Neuronal stem cell (in vitro differentiated cells): ENCODE results near the gene TTF2.
A peak's percentile ranks its signal among the peaks of the same experiment; 100 is the strongest.

ENCODE experiments used
- DNase-seq: peaks from one replicate; pipeline ENCODE4 v3.0.0-alpha.2; 2013; ENCODE audit warnings: low spot score
- H2AFZ ChIP-seq: one replicate; pipeline ENCODE4 v1.6.1; 2013; ENCODE audit warnings: mild to moderate bottlenecking, low read length, inconsistent platforms
- H2AK5ac ChIP-seq: 2 replicates; pipeline ENCODE4 v1.6.1; 2013; ENCODE audit warnings: low read depth, mild to moderate bottlenecking, inconsistent platforms, low read length, moderate library complexity, mixed read lengths
- H2BK120ac ChIP-seq: 2 replicates; pipeline ENCODE4 v1.6.1; 2013; ENCODE audit warnings: low read depth, mild to moderate bottlenecking, inconsistent platforms, low read length, moderate library complexity, mixed read lengths
- H2BK12ac ChIP-seq: one replicate; pipeline ENCODE4 v1.6.1; 2013; ENCODE audit warnings: low read length, inconsistent platforms
- H2BK15ac ChIP-seq: 2 replicates; pipeline ENCODE4 v1.6.1; 2013; ENCODE audit warnings: mild to moderate bottlenecking, low read length, inconsistent platforms, mixed read lengths
- H2BK5ac ChIP-seq: one replicate; pipeline ENCODE4 v1.6.1; 2013; ENCODE audit warnings: inconsistent platforms, mild to moderate bottlenecking, low read length, moderate library complexity
- H3K14ac ChIP-seq: one replicate; pipeline ENCODE4 v1.6.1; 2013; ENCODE audit warnings: low read length, inconsistent platforms
- H3K18ac ChIP-seq: 2 replicates; pipeline ENCODE4 v1.6.1; 2013; ENCODE audit warnings: low read length, inconsistent platforms
- H3K23ac ChIP-seq: 2 replicates; pipeline ENCODE4 v1.6.1; 2013; ENCODE audit warnings: low read depth, mild to moderate bottlenecking, mixed read lengths, low read length, inconsistent platforms; ENCODE audit not compliant: poor library complexity
- H3K27ac ChIP-seq: replicated peaks from 3 replicates; pipeline ENCODE4 v1.5.1; 2013; ENCODE audit warnings: low read length, inconsistent platforms
- H3K27me3 ChIP-seq, 3 experiments: 2 replicates each; pipeline ENCODE4 v1.6.1; 2013; ENCODE audit warnings: low read length in 3 of 3, mild to moderate bottlenecking in 2 of 3, inconsistent platforms in 1 of 3, low read depth in 1 of 3, mixed read lengths in 1 of 3, moderate library complexity in 1 of 3; ENCODE audit not compliant: control insufficient read depth in 3 of 3, insufficient read depth in 3 of 3
- H3K36me3 ChIP-seq, 2 donors: replicated peaks in 1 of 2; 2 replicates each; pipeline ENCODE4 v1.6.1; 2013; ENCODE audit warnings: low read length in 2 of 2; ENCODE audit not compliant: control insufficient read depth in 2 of 2, insufficient read depth in 2 of 2
- H3K4ac ChIP-seq: 2 replicates; pipeline ENCODE4 v1.6.1; 2013; ENCODE audit warnings: inconsistent platforms, mild to moderate bottlenecking, low read length, moderate library complexity
- H3K4me1 ChIP-seq, 2 donors: 1 replicate in 1 of 2; 2 replicates in 1 of 2; pipeline ENCODE4 v1.6.1; 2013; ENCODE audit warnings: low read length in 2 of 2, low read depth in 1 of 2; ENCODE audit not compliant: control insufficient read depth in 2 of 2, insufficient read depth in 1 of 2
- H3K4me2 ChIP-seq: one replicate; pipeline ENCODE4 v1.6.1; 2013; ENCODE audit warnings: mild to moderate bottlenecking, low read length, inconsistent platforms; ENCODE audit not compliant: insufficient read depth, poor library complexity, severe bottlenecking
- H3K4me3 ChIP-seq, 2 donors: 2 replicates each; pipeline ENCODE4 v1.5.1; 2013; ENCODE audit warnings: low read length in 2 of 2, mild to moderate bottlenecking in 2 of 2, inconsistent platforms in 1 of 2, moderate library complexity in 1 of 2
- H3K79me1 ChIP-seq: one replicate; pipeline ENCODE4 v1.6.1; 2013; ENCODE audit warnings: low read depth, mild to moderate bottlenecking, inconsistent platforms, low read length, moderate library complexity
- H3K9ac ChIP-seq: one replicate; pipeline ENCODE4 v1.6.1; 2013; ENCODE audit warnings: mild to moderate bottlenecking, low read depth, low read length, inconsistent platforms; ENCODE audit not compliant: poor library complexity
- H3K9me3 ChIP-seq, 2 donors: replicated peaks in 1 of 2; 2 replicates each; pipeline versions ENCODE3 to v1.6.1; 2013; ENCODE audit warnings: low read length in 2 of 2, mild to moderate bottlenecking in 2 of 2, inconsistent platforms in 1 of 2, low read depth in 1 of 2, mixed read lengths in 1 of 2, moderate library complexity in 1 of 2; ENCODE audit not compliant: control insufficient read depth in 2 of 2, insufficient read depth in 1 of 2
- H4K8ac ChIP-seq: one replicate; pipeline ENCODE4 v1.6.1; 2013; ENCODE audit warnings: low read depth, mild to moderate bottlenecking, inconsistent platforms, low read length, moderate library complexity
- H4K91ac ChIP-seq: one replicate; pipeline ENCODE4 v1.6.1; 2013; ENCODE audit warnings: low read length, low read depth, mild to moderate bottlenecking, inconsistent platforms; ENCODE audit not compliant: poor library complexity
- WGBS, 2 donors: extraction: QIAGEN DNeasy Blood & Tissue Kit; methylation state at CpG; one replicate each; pipeline ENCODE4 v1.1.7; 2013; ENCODE audit warnings: missing lambda C conversion rate in 2 of 2, mixed read lengths in 1 of 2; ENCODE audit not compliant: insufficient read length in 2 of 2, insufficient replicate concordance in 1 of 2; ENCODE audit errors: extremely low coverage in 2 of 2; 5-methylcytosine and 5-hydroxymethylcytosine counted together

The TTF2 gene

DNA sequence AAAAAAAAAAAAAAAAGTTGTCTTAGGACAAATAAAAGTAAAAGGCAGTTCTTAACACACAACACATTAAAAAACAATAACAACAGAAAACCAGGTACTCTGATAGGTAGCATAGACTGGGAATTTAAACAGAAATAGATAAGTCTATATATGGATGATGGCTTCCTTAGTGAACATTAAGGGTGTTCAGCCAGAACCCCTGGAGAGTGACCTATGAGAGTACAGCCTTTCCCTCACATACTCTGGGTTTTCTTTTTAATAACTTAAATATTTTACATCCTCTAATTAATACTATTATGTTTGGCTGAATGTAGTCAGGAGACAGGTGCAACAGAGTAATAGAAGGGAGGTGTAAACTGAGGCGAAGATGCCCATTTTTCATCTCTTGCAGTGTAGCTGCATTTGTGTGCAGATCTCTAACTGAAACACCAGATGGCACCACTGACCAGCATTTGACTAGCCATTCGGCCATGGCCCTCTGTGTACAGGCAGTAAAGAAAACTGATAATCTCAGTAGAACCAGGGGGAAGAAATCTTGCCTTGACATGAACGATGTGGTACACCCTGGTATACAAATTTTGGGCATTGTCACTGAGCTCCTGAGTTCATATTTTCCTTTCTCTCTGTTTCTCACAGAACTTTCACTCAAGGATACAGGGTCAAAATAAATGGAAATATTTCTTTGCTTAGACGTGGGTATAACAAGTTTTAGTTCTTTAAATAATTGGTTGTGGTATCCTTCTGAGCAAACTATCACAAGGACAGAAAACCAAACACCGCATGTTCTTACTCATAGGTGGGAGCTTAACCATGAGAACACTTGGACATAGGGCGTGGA lies 7.6 kb downstream of the TTF2 start:
- WGBS, 2 donors, result no CpG with 5 or more reads among the region's 6 CpGs
- Histone ChIP-seq H2BK5ac (no peak overlapping the region), H2BK120ac (no peak overlapping the region), H2BK12ac (no peak overlapping the region), H3K23ac (no peak overlapping the region), H3K9me3 (peaks cover 0 to 2% of the 10 kb centered on the region in 2 donors), H3K79me1 (peaks cover 2% of the 10 kb centered on the region), H3K18ac (no peak overlapping the region), H4K8ac (no peak overlapping the region), H3K4me3 (no peak overlapping the region), H3K4me1 (no peaks in the 10 kb centered on the region), H3K27me3 (no peaks in the 10 kb centered on the region), H3K27ac (no peak overlapping the region), H2BK15ac (no peak overlapping the region), H3K4ac (no peak overlapping the region), H3K36me3 (peaks cover 6 to 67% of the 10 kb centered on the region in 2 donors), H3K14ac (no peak overlapping the region), H3K4me2 (no peak overlapping the region), H2AK5ac (no peak overlapping the region), H3K9ac (no peak overlapping the region), H4K91ac (no peak overlapping the region), H2AFZ (no peak overlapping the region)
- peak; percentile 49 for DNase-seq

DNA sequence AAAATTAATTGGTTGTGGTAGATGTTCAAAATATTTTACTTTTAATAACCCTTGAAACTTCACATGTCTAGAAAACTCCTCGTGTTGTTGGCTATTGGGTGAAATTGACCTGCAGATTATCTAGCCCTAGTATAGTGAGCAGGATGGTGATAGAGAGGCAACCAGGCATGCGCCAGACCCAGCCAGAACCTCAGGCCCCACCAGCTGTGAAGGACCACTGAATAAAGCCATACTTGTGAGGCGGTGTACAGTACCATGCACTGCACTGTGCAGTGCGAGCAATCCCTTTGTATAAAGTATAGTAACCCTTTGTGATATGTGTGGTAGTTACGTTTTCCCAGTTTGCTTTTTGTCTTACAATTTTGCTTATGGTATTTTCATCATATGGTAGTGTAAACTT lies 8.5 kb downstream of the TTF2 start:
- no peak overlapping the region for H2BK5ac ChIP-seq
- no peak overlapping the region for H2BK15ac ChIP-seq
- no peak overlapping the region for H2AFZ ChIP-seq
- H4K8ac ChIP-seq, result no peak overlapping the region
- H4K91ac ChIP-seq, result no peak overlapping the region
- H3K9ac ChIP-seq, result no peak overlapping the region
- H2BK12ac ChIP-seq, result no peak overlapping the region
- H3K23ac ChIP-seq, result no peak overlapping the region
- no peak overlapping the region for H3K4me2 ChIP-seq
- no peak for DNase-seq
- no CpG with 5 or more reads among the region's 5 CpGs for WGBS, 2 donors
- no peak overlapping the region for H3K4ac ChIP-seq
- H3K9me3 ChIP-seq, result peaks cover 0 to 2% of the 10 kb centered on the region in 2 donors
- H3K79me1 ChIP-seq, result peaks cover 2% of the 10 kb centered on the region
- no peak overlapping the region for H2AK5ac ChIP-seq
- H3K14ac ChIP-seq, result no peak overlapping the region
- H3K18ac ChIP-seq, result no peak overlapping the region
- no peaks in the 10 kb centered on the region for H3K4me1 ChIP-seq
- no peak overlapping the region for H3K27ac ChIP-seq
- no peak overlapping the region for H2BK120ac ChIP-seq
- peaks cover 6 to 64% of the 10 kb centered on the region in 2 donors for H3K36me3 ChIP-seq
- H3K27me3 ChIP-seq, result no peaks in the 10 kb centered on the region
- no peak overlapping the region for H3K4me3 ChIP-seq

DNA sequence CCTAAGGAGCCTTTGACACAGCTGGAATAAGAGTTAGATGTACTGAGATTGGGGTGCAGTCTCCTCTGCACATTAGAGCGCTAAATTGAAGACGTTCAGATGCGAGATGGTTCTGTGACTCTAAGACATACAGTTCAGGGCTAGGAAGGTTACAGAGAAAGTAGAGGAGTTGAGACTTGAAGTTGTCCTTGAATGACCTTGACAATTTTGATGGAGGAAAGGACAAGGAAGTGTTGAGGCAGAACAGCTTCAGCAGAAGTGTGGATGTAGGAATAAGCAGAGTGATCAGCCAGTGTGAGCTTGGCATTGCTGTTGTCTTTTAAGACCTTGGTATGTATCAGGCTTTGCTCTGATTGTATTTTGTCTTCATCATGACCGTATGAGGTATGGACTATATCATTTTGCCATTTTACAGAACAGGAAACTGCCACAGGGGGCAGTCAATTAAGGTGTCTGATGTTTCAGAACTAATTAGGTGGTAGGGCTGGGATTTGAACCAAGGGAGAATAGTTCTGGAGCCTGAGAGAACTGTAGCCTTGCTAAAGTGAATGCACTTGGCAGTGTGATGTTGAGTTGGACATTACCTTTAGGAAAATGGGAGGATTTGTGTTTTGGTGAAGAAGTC lies 9.2 kb downstream of the TTF2 start:
- Histone ChIP-seq H4K91ac (no peak overlapping the region), H2BK5ac (no peak overlapping the region), H2BK120ac (no peak overlapping the region), H3K4me1 (no peaks in the 10 kb centered on the region), H3K9me3 (peaks cover 0 to 2% of the 10 kb centered on the region in 2 donors), H2AFZ (no peak overlapping the region), H3K36me3 (peaks cover 6 to 67% of the 10 kb centered on the region in 2 donors), H3K79me1 (peaks cover 2% of the 10 kb centered on the region), H3K23ac (no peak overlapping the region), H3K18ac (no peak overlapping the region), H3K14ac (no peak overlapping the region), H2AK5ac (no peak overlapping the region), H3K27ac (no peak overlapping the region), H4K8ac (no peak overlapping the region), H3K4ac (no peak overlapping the region), H2BK12ac (no peak overlapping the region), H2BK15ac (no peak overlapping the region), H3K9ac (no peak overlapping the region), H3K27me3 (no peaks in the 10 kb centered on the region), H3K4me2 (no peak overlapping the region), H3K4me3 (no peak overlapping the region)
- no peak for DNase-seq
- no CpG with 5 or more reads among the region's 4 CpGs for WGBS, 2 donors

DNA sequence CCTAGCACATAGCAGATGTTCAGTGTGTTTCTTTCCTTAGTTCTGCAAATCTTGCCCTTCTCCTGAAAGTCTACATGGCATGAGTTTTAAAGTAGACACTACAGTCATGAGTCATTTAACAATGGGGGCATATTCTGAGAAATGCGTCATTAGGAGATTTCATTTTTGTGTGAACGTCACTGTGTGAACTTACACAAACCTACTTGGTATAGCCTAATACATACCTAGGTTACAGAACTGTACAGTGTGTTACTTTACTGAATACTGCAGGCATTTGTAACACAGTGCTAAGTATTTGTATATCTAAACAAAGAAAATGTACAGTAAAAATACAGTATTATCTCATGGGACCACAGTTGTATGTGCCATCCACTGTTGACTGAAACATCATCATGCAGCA lies 10.0 kb downstream of the TTF2 start:
- Histone ChIP-seq H3K14ac (no peak overlapping the region), H4K91ac (no peak overlapping the region), H3K9ac (no peak overlapping the region), H3K9me3 (peaks cover 0 to 2% of the 10 kb centered on the region in 2 donors), H3K4me1 (no peaks in the 10 kb centered on the region), H3K23ac (no peak overlapping the region), H4K8ac (no peak overlapping the region), H2AK5ac (no peak overlapping the region), H3K79me1 (peaks cover 2% of the 10 kb centered on the region), H3K18ac (no peak overlapping the region), H2BK5ac (no peak overlapping the region), H2AFZ (no peak overlapping the region), H3K27ac (no peak overlapping the region), H2BK12ac (no peak overlapping the region), H3K4me3 (no peak overlapping the region), H3K36me3 (peaks cover 8 to 67% of the 10 kb centered on the region in 2 donors), H2BK120ac (no peak overlapping the region), H3K27me3 (no peaks in the 10 kb centered on the region), H3K4me2 (no peak overlapping the region), H3K4ac (no peak overlapping the region), H2BK15ac (no peak overlapping the region)
- DNase-seq, result no peak
- WGBS, 2 donors, result no CpG with 5 or more reads among the region's 2 CpGs
